Cerebellar nuclear complex (tissue), 1 donor: Measurements from ENCODE around the gene EMC10.
"Not testable (repeated sequence)": the region's sequence is repeated elsewhere in the genome, so short reads cannot be mapped to it uniquely, and the experiment has no call there.

Experiments
- DNase-seq, 2 experiments: peaks; one replicate each; lab custom pipeline; 2025; lab: John Stamatoyannopoulos, UW

Gene EMC10

GRCh38 chr19:50514346-50515167, 38.2 kb downstream of the EMC10 start:
- DNase-seq = peak in 1 of 2 experiments; percentile 82

GRCh38 chr19:50515168-50515561, 38.9 kb downstream of the EMC10 start:
- no peak for DNase-seq

- DNase-seq = no peak
These were observed 40.1 kb downstream of the EMC10 start for GRCh38 chr19:50516456-50516855.

GRCh38 chr19:50516964-50517703, 40.8 kb downstream of the EMC10 start:
- DNase-seq = no peak

- no peak for DNase-seq
These were observed 41.4 kb downstream of the EMC10 start for GRCh38 chr19:50517704-50518075.

- DNase-seq = no peak
These were observed 42.0 kb downstream of the EMC10 start for GRCh38 chr19:50518091-50519005.

GRCh38 chr19:50519006-50519575, 42.8 kb downstream of the EMC10 start:
- DNase-seq = no peak

GRCh38 chr19:50520822-50521465, 44.6 kb downstream of the EMC10 start:
- DNase-seq = no peak

GRCh38 chr19:50522881-50523280, 46.6 kb downstream of the EMC10 start:
- DNase-seq = no peak

GRCh38 chr19:50528052-50528451, 51.7 kb downstream of the EMC10 start:
- not testable (repeated sequence) for DNase-seq

- no peak for DNase-seq
These were observed 54.9 kb downstream of the EMC10 start for GRCh38 chr19:50531171-50531612.

GRCh38 chr19:50532952-50533351, 56.6 kb downstream of the EMC10 start:
- no peak for DNase-seq

GRCh38 chr19:50534478-50534877, 58.2 kb downstream of the EMC10 start:
- no peak for DNase-seq

- no peak for DNase-seq
These were observed 59.4 kb downstream of the EMC10 start for GRCh38 chr19:50535672-50536187.

- DNase-seq = no peak
These were observed 60.5 kb downstream of the EMC10 start for GRCh38 chr19:50536662-50537305.

- DNase-seq = no peak
These were observed 61.0 kb downstream of the EMC10 start for GRCh38 chr19:50537306-50537685.

GRCh38 chr19:50537769-50538230, 61.5 kb downstream of the EMC10 start:
- DNase-seq = peak in 1 of 2 experiments; percentile 38
